Gastroesophageal sphincter (tissue), 4 donors: Measurements from ENCODE around the gene MITF. TPM values are rescaled to one million over a fixed set of nuclear protein-coding genes. Genes with fewer than 3 reads are reported as not detected.

Experiments used
- ATAC-seq: fragments of 150-250 bp; one replicate; pipeline ENCODE4 v1.9.1; 2016; ENCODE audit warnings: mild to moderate bottlenecking, moderate library complexity
- H3K27ac ChIP-seq, 4 donors: fragments of 200-600 bp; sonication (generic) in 3 of 4; 1 replicate in 3 of 4; 2 replicates in 1 of 4; pipeline ENCODE4 v1.5.1; 2016 to 2019
- H3K27me3 ChIP-seq: fragments of 200-600 bp; sonication (generic); one replicate; pipeline ENCODE4 v1.5.1; 2019
- H3K36me3 ChIP-seq, 2 donors: fragments of 200-600 bp; sonication (generic); one replicate each; pipeline ENCODE4 v1.5.1; 2019; ENCODE audit warnings: control low read depth in 1 of 2
- H3K4me1 ChIP-seq, 3 donors: fragments of 200-600 bp; sonication (generic); 1 replicate in 2 of 3; 2 replicates in 1 of 3; pipeline ENCODE4 v1.5.1; 2016 to 2019; ENCODE audit warnings: control low read depth in 2 of 3
- H3K4me3 ChIP-seq, 2 donors: fragments of 200-600 bp; sonication (generic); one replicate each; pipeline ENCODE4 v1.5.1; 2019; ENCODE audit warnings: mild to moderate bottlenecking in 1 of 2, moderate library complexity in 1 of 2
- H3K9me3 ChIP-seq, 3 donors: fragments of 200-600 bp; sonication (generic); one replicate each; pipeline ENCODE4 v1.5.1; 2017 to 2019; ENCODE audit warnings: control low read depth in 2 of 3
- CTCF ChIP-seq, 4 experiments: fragments of 200-600 bp in 2 of 4; fragments of 450-650 bp in 2 of 4; sonication (generic) in 1 of 4; IDR thresholded peaks; one replicate each; pipeline ENCODE4 v1.5.1; 2017 to 2019; ENCODE audit warnings: antibody characterized with exemption in 4 of 4, mild to moderate bottlenecking in 2 of 4, moderate library complexity in 2 of 4
- EP300 ChIP-seq: sonication (generic); formaldehyde crosslinking; IDR thresholded peaks from one replicate; pipeline ENCODE4 v1.6.1; 2017; ENCODE audit warnings: antibody characterized with exemption, mild to moderate bottlenecking
- POLR2A ChIP-seq, 2 donors: fragments of 450-650 bp; IDR thresholded peaks; one replicate each; pipeline ENCODE4 v1.6.1; 2017; ENCODE audit warnings: antibody characterized with exemption in 2 of 2, mild to moderate bottlenecking in 2 of 2, moderate library complexity in 1 of 2
- POLR2AphosphoS5 ChIP-seq: sonication (generic); formaldehyde crosslinking; IDR thresholded peaks from one replicate; pipeline ENCODE4 v1.6.1; 2017; ENCODE audit warnings: antibody characterized with exemption
- WGBS, 2 donors: methylation state at CpG; one replicate each; pipeline ENCODE4 v1.1.5; 2018; ENCODE audit warnings: low coverage in 1 of 2; 5-methylcytosine and 5-hydroxymethylcytosine counted together
- total RNA-seq, 4 donors: library from RNA; depleted of rRNA; stranded (reverse); fragments of >200 nt; gene quantifications; one replicate each; pipeline ENCODE4 v1.1.0, GENCODE V29; 2016

MITF gene
- total RNA-seq, 4 donors from 2014 or later, result 44.8 to 86.8 (median 77.9) TPM

DNA sequence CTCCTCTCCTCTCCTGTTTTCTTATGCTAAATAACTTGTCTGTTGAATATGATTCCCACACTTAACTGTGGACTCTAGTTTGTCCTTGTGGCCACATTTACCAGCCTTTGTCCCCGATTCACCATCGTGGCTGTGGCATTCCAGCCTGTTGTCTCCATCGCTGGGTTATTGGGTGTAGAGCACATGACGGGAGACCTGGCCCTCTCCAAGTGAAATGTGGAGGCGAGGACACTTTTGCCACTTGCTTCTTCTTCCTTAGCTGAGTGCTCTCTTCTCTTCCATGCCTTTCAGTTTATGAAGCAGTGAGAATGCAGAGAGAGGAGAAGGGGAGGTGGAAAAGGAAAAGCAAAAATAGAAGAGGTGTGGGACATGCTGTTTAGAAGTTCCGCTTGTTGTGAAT is 198.8 kb downstream of the MITF start:
- TF ChIP-seq POLR2A (IDR thresholded peaks at IDR 0.05), result no peak
- no peak for TF ChIP-seq POLR2AphosphoS5
- no peak for TF ChIP-seq CTCF (IDR thresholded peaks at IDR 0.05)
- TF ChIP-seq EP300, result no peak
- Histone ChIP-seq H3K36me3 (peaks cover 0 to 52% of the 10 kb centered on the region in 2 donors), H3K27ac (no peak overlapping the region), H3K4me3 (no peak overlapping the region), H3K27me3 (no peaks in the 10 kb centered on the region), H3K9me3 (no peaks in the 10 kb centered on the region), H3K4me1 (peaks cover 0 to 5% (median 0%) of the 10 kb centered on the region in 3 donors)
- 96 to 100% methylated on average over 1 to 2 of the region's 6 CpGs for WGBS, 2 donors
- ATAC-seq, result no peak

DNA sequence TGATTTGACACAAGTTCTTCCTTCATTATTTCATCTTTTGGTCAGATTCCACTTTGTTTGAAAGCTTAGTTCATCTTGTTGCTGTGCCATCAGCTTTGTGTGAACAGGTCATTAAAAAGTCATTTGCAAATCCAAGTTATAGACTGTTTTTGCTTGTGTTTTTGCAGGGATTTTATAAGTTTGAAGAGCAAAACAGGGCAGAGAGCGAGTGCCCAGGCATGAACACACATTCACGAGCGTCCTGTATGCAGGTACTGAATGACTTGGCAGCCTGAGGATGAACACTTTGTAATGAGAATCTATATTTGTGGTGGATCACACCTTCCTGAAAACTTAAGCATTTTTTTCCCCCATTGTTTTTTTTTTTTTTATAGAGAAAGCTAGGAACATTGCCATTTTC is 199.7 kb downstream of the MITF start:
- WGBS, 2 donors, result 87 to 97% methylated on average over 3 of the region's 3 CpGs
- Histone ChIP-seq H3K4me1 (peaks cover 0 to 5% (median 0%) of the 10 kb centered on the region in 3 donors), H3K4me3 (no peak overlapping the region), H3K36me3 (peaks cover 0 to 55% of the 10 kb centered on the region in 2 donors), H3K27ac (no peak overlapping the region), H3K27me3 (no peaks in the 10 kb centered on the region), H3K9me3 (no peaks in the 10 kb centered on the region)
- no peak for ATAC-seq
- TF ChIP-seq EP300, result no peak

DNA sequence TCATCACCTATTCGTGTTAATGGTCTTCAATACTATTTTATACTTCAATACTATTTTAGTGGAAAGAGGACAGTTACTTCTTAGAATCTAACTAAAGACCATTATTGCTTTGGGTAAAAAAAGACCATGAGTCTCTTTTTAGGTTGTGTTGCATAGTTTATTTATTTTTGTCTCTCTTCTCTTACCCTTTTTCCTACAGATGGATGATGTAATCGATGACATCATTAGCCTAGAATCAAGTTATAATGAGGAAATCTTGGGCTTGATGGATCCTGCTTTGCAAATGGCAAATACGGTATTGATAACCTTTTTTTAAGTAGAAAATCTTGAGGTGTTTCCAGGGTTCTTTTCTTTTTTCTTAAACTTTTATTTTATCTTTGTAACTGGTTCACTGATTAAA is 201.8 kb downstream of the MITF start:
- H3K27ac ChIP-seq, result no peak overlapping the region
- WGBS, 2 donors, result 92 to 99% methylated on average over 3 of the region's 3 CpGs
- no peaks in the 10 kb centered on the region for H3K9me3 ChIP-seq
- H3K36me3 ChIP-seq, result peaks cover 0 to 55% of the 10 kb centered on the region in 2 donors
- peaks cover 0 to 5% (median 0%) of the 10 kb centered on the region in 3 donors for H3K4me1 ChIP-seq
- TF ChIP-seq EP300 (no peak), CTCF (IDR thresholded peaks at IDR 0.05) (no peak), POLR2AphosphoS5 (no peak), POLR2A (IDR thresholded peaks at IDR 0.05) (no peak)
- H3K4me3 ChIP-seq, result no peak overlapping the region
- no peak for ATAC-seq
- H3K27me3 ChIP-seq, result no peaks in the 10 kb centered on the region

GRCh38 chr3:69941439-69942176 is 202.3 kb downstream of the MITF start:
- Histone ChIP-seq H3K36me3 (peaks cover 0 to 55% of the 10 kb centered on the region in 2 donors), H3K27me3 (no peaks in the 10 kb centered on the region), H3K9me3 (no peaks in the 10 kb centered on the region), H3K4me1 (no peaks in the 10 kb centered on the region), H3K4me3 (no peak overlapping the region), H3K27ac (no peak overlapping the region)
- WGBS, 2 donors, result 97 to 100% methylated on average over 2 to 3 of the region's 3 CpGs
- no peak for TF ChIP-seq POLR2AphosphoS5
- TF ChIP-seq EP300, result no peak
- no peak for TF ChIP-seq CTCF (IDR thresholded peaks at IDR 0.05)
- no peak for TF ChIP-seq POLR2A (IDR thresholded peaks at IDR 0.05)
- ATAC-seq, result no peak

- Histone ChIP-seq H3K27ac (no peak overlapping the region), H3K4me1 (peaks cover 0 to 16% (median 5%) of the 10 kb centered on the region in 3 donors), H3K27me3 (no peaks in the 10 kb centered on the region), H3K36me3 (peaks cover 3 to 44% of the 10 kb centered on the region in 2 donors), H3K9me3 (no peaks in the 10 kb centered on the region), H3K4me3 (no peak overlapping the region)
- 61 to 64% methylated on average over 3 of the region's 3 CpGs for WGBS, 2 donors
- ATAC-seq, result no peak
- TF ChIP-seq POLR2AphosphoS5, result no peak
- TF ChIP-seq CTCF (IDR thresholded peaks at IDR 0.05), result no peak
- TF ChIP-seq EP300, result no peak
- no peak for TF ChIP-seq POLR2A (IDR thresholded peaks at IDR 0.05)
These were observed 205.7 kb downstream of the MITF start for GRCh38 chr3:69944931-69945493.
